KMS-11 (cell line): ENCODE results near the gene BNIPL.

ENCODE experiments used
- H2AFZ ChIP-seq: fragments of 200-600 bp; sonication (generic); 2 replicates; pipeline ENCODE4 v1.6.1; 2016; ENCODE audit warnings: antibody characterized with exemption, mixed run types, low read depth
- H3K27ac ChIP-seq: fragments of 200-600 bp; sonication (generic); 2 replicates; pipeline ENCODE4 v1.6.1; 2016; ENCODE audit warnings: mild to moderate bottlenecking, mixed run types
- H3K27me3 ChIP-seq: fragments of 200-600 bp; sonication (generic); 2 replicates; pipeline ENCODE4 v1.6.1; 2017; ENCODE audit warnings: mild to moderate bottlenecking, low read depth, mixed run types, moderate library complexity; ENCODE audit not compliant: insufficient read depth
- H3K36me3 ChIP-seq: fragments of 200-600 bp; sonication (generic); 2 replicates; pipeline ENCODE4 v1.6.1; 2017; ENCODE audit warnings: mild to moderate bottlenecking, mixed run types; ENCODE audit not compliant: insufficient read depth
- H3K4me1 ChIP-seq: fragments of 200-600 bp; sonication (generic); 2 replicates; pipeline ENCODE4 v1.6.1; 2016; ENCODE audit warnings: mild to moderate bottlenecking, low read depth, mixed run types; ENCODE audit not compliant: poor library complexity, severe bottlenecking
- H3K4me2 ChIP-seq: fragments of 200-600 bp; sonication (generic); 2 replicates; pipeline ENCODE4 v1.7.0; 2016; ENCODE audit warnings: mild to moderate bottlenecking, mixed run types
- H3K4me3 ChIP-seq: fragments of 200-600 bp; sonication (generic); IDR thresholded peaks from 2 replicates; pipeline ENCODE4 v1.6.1; 2017; ENCODE audit warnings: low read depth, low read length, mixed read lengths; ENCODE audit not compliant: insufficient read depth
- H3K79me2 ChIP-seq: fragments of 200-600 bp; sonication (generic); 2 replicates; pipeline ENCODE4 v1.6.1; 2016; ENCODE audit warnings: low read depth, mixed run types; ENCODE audit not compliant: insufficient read depth
- H3K9ac ChIP-seq: fragments of 200-600 bp; sonication (generic); 2 replicates; pipeline ENCODE4 v1.6.1; 2016; ENCODE audit warnings: mild to moderate bottlenecking, mixed run types
- H4K20me1 ChIP-seq: fragments of 200-600 bp; sonication (generic); 2 replicates; pipeline ENCODE4 v1.6.1; 2016; ENCODE audit warnings: mild to moderate bottlenecking, mixed run types; ENCODE audit not compliant: insufficient read depth
- TF ChIP-seq, protein P1 (sequence below): fragments of 200-600 bp; sonication (generic); conservative IDR thresholded peaks from 2 replicates; pipeline ENCODE4 v1.6.1; 2017; ENCODE audit warnings: low read depth, mild to moderate bottlenecking, antibody characterized with exemption, low read length, moderate library complexity, mixed read lengths

The BNIPL gene

DNA sequence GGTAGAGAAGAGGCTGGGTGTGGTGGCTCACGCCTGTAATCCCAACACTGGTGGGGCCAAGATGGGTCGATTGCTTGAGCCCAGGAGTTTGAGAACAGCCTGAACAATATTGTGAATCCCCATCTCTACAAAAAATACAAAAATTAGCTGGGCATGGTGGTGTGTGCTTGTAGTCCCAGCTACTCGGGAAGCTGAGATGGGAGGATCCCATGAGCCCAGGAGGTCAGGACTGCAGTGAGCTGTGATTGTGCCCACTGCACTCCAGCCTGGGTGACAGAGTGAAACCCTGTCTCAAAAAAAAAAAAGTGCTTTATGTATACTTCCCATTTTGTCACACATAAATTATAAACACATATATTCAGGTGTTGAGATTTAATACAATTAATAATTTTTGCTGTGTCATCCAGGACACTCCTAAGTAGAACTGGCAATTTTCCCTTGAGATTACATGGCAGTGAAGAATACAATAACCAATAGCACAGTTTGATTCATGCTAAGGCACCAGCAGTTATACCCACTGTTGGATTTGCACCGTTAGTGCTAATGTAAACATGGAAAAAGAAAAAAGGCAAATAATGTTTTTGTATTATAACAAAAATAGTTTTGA lies 49.7 kb downstream of the BNIPL start:
- no peak overlapping the region for H3K4me3 ChIP-seq
- TF ChIP-seq, protein P1, sequence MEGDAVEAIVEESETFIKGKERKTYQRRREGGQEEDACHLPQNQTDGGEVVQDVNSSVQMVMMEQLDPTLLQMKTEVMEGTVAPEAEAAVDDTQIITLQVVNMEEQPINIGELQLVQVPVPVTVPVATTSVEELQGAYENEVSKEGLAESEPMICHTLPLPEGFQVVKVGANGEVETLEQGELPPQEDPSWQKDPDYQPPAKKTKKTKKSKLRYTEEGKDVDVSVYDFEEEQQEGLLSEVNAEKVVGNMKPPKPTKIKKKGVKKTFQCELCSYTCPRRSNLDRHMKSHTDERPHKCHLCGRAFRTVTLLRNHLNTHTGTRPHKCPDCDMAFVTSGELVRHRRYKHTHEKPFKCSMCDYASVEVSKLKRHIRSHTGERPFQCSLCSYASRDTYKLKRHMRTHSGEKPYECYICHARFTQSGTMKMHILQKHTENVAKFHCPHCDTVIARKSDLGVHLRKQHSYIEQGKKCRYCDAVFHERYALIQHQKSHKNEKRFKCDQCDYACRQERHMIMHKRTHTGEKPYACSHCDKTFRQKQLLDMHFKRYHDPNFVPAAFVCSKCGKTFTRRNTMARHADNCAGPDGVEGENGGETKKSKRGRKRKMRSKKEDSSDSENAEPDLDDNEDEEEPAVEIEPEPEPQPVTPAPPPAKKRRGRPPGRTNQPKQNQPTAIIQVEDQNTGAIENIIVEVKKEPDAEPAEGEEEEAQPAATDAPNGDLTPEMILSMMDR: no peak
- H2AFZ ChIP-seq: no peak overlapping the region
- no peak overlapping the region for H3K9ac ChIP-seq
- peaks cover 7% of the 10 kb centered on the region for H3K4me1 ChIP-seq
- no peaks in the 10 kb centered on the region for H3K27me3 ChIP-seq
- H4K20me1 ChIP-seq: no peaks in the 10 kb centered on the region
- no peak overlapping the region for H3K27ac ChIP-seq
- H3K79me2 ChIP-seq: no peaks in the 10 kb centered on the region
- H3K36me3 ChIP-seq: no peaks in the 10 kb centered on the region
- H3K4me2 ChIP-seq: no peak overlapping the region
